ENCODE data around the gene ATP9B. TPM values are rescaled to one million over a fixed set of nuclear protein-coding genes. Genes with fewer than 3 reads are reported as not detected.

ATP9B gene
- total RNA-seq, 1 donor = 35.4 TPM

DNA sequence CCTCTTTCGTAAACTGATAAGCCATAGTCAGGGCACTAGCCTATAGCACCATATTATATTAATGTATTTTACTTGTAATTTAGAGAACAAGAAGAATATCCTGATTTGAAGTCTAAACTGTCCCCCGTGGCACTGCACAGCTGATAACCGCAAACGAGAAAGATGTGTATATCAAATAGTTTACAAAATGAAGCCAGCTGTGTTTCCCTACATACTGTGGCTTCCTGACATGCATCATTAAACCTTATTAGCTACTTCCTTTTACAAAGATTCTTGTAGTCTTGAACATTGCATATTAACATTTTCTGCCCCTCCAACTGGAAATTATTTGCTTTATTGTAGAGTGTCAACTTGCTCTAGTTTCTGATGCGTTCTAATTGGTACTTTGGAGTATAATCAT lies 173.1 kb downstream of the ATP9B start:
- DNase-seq (ENCODE audit: low read depth) = peak; percentile 7
- H3K4me3 ChIP-seq (ENCODE audit: low read depth, low read length) = no peak overlapping the region
- TF ChIP-seq, protein P1, sequence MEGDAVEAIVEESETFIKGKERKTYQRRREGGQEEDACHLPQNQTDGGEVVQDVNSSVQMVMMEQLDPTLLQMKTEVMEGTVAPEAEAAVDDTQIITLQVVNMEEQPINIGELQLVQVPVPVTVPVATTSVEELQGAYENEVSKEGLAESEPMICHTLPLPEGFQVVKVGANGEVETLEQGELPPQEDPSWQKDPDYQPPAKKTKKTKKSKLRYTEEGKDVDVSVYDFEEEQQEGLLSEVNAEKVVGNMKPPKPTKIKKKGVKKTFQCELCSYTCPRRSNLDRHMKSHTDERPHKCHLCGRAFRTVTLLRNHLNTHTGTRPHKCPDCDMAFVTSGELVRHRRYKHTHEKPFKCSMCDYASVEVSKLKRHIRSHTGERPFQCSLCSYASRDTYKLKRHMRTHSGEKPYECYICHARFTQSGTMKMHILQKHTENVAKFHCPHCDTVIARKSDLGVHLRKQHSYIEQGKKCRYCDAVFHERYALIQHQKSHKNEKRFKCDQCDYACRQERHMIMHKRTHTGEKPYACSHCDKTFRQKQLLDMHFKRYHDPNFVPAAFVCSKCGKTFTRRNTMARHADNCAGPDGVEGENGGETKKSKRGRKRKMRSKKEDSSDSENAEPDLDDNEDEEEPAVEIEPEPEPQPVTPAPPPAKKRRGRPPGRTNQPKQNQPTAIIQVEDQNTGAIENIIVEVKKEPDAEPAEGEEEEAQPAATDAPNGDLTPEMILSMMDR (IDR thresholded peaks at IDR 0.05; ENCODE audit: insufficient read depth, low read depth, low read length) = no peak

DNA sequence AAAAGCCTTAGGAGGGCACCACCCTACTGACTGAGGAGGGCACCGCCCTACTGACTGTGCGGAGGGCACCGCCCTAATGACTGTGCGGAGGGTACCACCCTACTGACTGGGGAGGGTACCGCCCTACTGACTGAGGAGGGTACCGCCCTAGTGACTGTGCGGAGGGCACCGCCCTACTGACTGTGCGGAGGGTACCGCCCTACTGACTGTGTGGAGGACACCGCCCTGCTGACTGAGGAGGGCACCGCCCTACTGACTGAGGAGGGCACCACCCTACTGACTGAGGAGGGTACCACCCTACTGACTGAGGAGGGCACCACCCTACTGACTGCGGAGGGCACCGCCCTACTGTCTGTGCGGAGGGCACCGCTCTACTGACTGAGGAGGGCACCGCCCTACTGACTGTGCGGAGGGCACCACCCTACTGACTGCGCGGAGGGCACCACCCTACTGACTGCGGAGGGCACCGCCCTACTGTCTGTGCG lies 176.4 kb downstream of the ATP9B start:
- TF ChIP-seq, protein P1 (IDR thresholded peaks at IDR 0.05; ENCODE audit: insufficient read depth, low read depth, low read length) = no peak
- no peak for DNase-seq (ENCODE audit: low read depth)
- H3K4me3 ChIP-seq (ENCODE audit: low read depth, low read length) = no peak overlapping the region

DNA sequence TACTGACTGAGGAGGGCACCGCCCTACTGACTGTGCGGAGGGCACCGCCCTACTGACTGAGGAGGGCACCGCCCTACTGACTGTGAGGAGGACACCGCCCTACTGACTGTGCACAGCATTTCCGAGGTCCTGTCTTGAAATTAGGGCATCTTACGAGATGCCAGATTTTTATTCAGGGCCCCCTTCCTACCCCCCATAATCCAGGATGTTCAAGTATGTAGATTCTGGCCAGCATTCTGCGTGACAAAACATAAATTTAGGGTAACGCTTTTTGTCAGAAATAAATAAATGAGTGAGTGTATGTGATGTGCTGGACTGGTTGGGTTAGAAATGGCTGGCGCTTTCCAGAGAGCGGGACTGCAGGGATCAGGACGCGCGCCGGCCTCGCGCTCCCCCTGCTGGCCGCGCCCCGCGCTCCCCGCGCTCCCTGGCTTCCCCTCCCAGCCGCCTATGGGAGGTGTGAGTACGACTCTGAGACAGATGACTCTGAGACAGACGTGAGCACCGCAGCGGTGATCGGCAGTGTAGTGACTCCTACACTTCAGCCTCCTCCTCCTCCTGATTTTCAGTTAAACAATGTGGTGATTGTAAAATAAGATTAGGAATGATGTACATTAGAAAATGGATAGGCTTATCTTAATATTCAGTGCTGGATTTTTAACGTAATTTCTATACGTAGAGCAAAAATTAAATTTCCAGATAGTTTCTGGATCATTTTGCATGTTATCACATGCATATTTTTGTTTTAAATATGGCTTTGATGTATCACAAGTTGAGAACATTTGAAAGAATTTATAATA lies 177.3 kb downstream of the ATP9B start:
- H3K4me3 ChIP-seq (ENCODE audit: low read depth, low read length) = peak overlapping the region; percentile 46
- TF ChIP-seq, protein P1 (IDR thresholded peaks at IDR 0.05; ENCODE audit: insufficient read depth, low read depth, low read length) = peak; percentile 98
- DNase-seq (ENCODE audit: low read depth) = peak; percentile 64

DNA sequence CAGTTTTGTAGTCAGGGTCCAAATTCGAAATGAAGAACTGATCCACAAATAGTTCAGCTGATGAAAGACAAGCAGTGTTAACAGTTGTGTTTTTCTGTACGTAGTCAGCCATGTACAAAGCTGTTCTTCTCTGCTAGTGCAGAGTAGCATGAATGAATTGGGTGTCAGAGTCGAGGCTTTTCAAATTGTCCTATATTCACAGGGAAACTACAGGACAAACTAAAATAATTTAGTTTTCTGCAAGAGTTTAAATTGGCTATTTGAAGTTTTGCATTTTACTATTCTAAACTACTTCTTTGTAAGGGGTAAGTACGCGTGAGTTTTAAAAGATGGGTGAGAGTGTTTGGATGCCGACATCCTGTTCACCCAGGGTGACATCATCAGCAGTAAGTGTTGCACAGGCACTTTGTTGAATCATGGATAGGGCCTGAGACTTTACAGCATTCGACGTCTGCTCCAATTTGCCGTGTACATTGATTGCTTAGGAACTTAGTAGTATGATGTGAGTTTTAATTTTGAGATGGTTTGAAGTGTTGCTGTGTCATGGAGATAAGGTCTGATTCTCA lies 179.4 kb downstream of the ATP9B start:
- TF ChIP-seq, protein P1 (IDR thresholded peaks at IDR 0.05; ENCODE audit: insufficient read depth, low read depth, low read length) = no peak
- H3K4me3 ChIP-seq (ENCODE audit: low read depth, low read length) = no peak overlapping the region
- peak; percentile 2 for DNase-seq (ENCODE audit: low read depth)

DNA sequence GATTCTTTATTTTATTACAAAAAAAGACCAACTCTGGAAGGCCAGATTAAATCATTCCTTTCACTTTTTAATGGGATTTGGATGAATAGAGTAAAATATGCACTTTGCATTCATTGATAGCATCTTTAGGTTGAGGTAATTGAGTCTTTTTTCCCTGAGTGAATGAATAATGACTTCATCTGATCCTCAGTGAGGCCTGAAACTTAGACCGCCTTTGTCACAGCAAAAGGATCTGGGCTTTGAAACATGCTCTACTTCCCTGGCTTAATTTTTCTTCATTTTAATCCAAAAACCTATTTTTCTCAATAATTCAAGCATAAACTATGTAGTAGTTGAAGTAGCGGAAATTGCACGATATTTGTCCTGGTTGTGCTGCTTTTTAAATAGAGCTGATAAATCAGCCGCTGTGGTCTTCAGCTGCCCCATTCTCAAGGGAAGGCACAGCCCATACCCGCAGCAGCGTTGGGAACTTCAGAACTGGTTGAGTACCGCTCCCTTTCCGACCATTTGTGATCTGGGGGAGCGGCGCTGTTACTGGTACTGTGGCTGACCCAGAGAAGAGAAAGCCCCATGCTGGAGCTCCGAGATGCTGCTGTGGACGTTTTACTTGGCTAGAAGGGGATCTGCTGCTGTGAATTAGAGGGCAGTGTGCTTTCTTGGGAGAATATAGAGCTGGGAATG lies 181.2 kb downstream of the ATP9B start:
- TF ChIP-seq, protein P1 (IDR thresholded peaks at IDR 0.05; ENCODE audit: insufficient read depth, low read depth, low read length) = no peak
- no peak overlapping the region for H3K4me3 ChIP-seq (ENCODE audit: low read depth, low read length)
- DNase-seq (ENCODE audit: low read depth) = no peak

GRCh38 chr18:79251021-79251420 lies 181.8 kb downstream of the ATP9B start:
- TF ChIP-seq, protein P1 (IDR thresholded peaks at IDR 0.05; ENCODE audit: insufficient read depth, low read depth, low read length) = no peak
- H3K4me3 ChIP-seq (ENCODE audit: low read depth, low read length) = no peak overlapping the region
- DNase-seq (ENCODE audit: low read depth) = no peak

All from fibroblast of villous mesenchyme (primary cell).